Activated CD8-positive, alpha-beta T cell treated with anti-CD3 and anti-CD28 coated beads for 36 hours (primary cell): ENCODE measurements around the gene TAB3. TPM values are rescaled to one million over a fixed set of nuclear protein-coding genes. Genes with fewer than 3 reads are reported as not detected.

Source experiments
- ATAC-seq: fragments of 200-7000 bp; cut with Tn5 transposase; one replicate; pipeline ENCODE4 v1.10.0; 2021; ENCODE audit warnings: mild to moderate bottlenecking, moderate library complexity
- CTCF ChIA-PET: fragments of 350-600 bp; sonication (Branson Sonifier 250); formaldehyde crosslinking; loops from one replicate; lab custom pipeline; 2021; ENCODE audit warnings: antibody characterized with exemption; lab: Charles Lee
- POLR2A ChIA-PET: fragments of 350-600 bp; sonication (Branson Sonifier 250); formaldehyde crosslinking; loops from one replicate; lab custom pipeline; 2021; ENCODE audit warnings: antibody characterized with exemption; lab: Charles Lee
- DNase-seq: peaks from one replicate; pipeline ENCODE4 v3.0.0-alpha.2; 2020
- H3K27ac Mint-ChIP-seq: one replicate; pipeline ENCODE4 v1.8.0; 2021; ENCODE audit warnings: mild to moderate bottlenecking, mixed read lengths
- H3K27me3 Mint-ChIP-seq: one replicate; pipeline ENCODE4 v1.8.0; 2021; ENCODE audit warnings: mixed read lengths
- H3K36me3 Mint-ChIP-seq: one replicate; pipeline ENCODE4 v1.8.0; 2021; ENCODE audit warnings: low read depth, mixed read lengths
- H3K4me1 Mint-ChIP-seq: one replicate; pipeline ENCODE4 v1.8.0; 2021; ENCODE audit warnings: low read depth, mixed read lengths
- H3K4me3 Mint-ChIP-seq: one replicate; pipeline ENCODE4 v1.8.0; 2021; ENCODE audit warnings: mild to moderate bottlenecking, moderate library complexity, mixed read lengths
- H3K9me3 Mint-ChIP-seq: one replicate; pipeline ENCODE4 v1.8.0; 2021; ENCODE audit warnings: mixed read lengths
- CTCF ChIP-seq: fragments of 200-600 bp; IDR thresholded peaks from one replicate; pipeline ENCODE4 v1.8.0; 2022; ENCODE audit warnings: antibody characterized with exemption, mild to moderate bottlenecking
- intact Hi-C: fragments of 100-400 bp; cut with micrococcal nuclease; formaldehyde crosslinking; loops from one replicate; pipeline ENCODE4 v1.10.0; 2022
- total RNA-seq, 2 experiments: library from RNA; stranded (reverse); gene quantifications; one replicate each; pipeline ENCODE4 v1.2.3, GENCODE V29; 2021

The TAB3 gene
- total RNA-seq, 2 experiments from 2014 or later: 15.5 to 16.5 TPM

GRCh38 chrX:30791296-30792278, 97.5 kb downstream of the TAB3 start:
- DNase-seq (no peak), ATAC-seq (no peak)
- Mint-ChIP-seq H3K9me3 (no peaks in the 10 kb centered on the region), H3K27ac (no peak overlapping the region), H3K36me3 (no peaks in the 10 kb centered on the region), H3K4me1 (no peaks in the 10 kb centered on the region), H3K27me3 (no peaks in the 10 kb centered on the region), H3K4me3 (no peak overlapping the region)
- ChIA-PET POLR2A (no interaction called here), CTCF (no interaction called here)
- intact Hi-C loops: no loop called here
- no peak for TF ChIP-seq CTCF

GRCh38 chrX:30787012-30787411, 102.0 kb downstream of the TAB3 start:
- POLR2A ChIA-PET: no interaction called here
- no peaks in the 10 kb centered on the region for H3K9me3 Mint-ChIP-seq
- no peak overlapping the region for H3K4me3 Mint-ChIP-seq
- TF ChIP-seq CTCF: no peak
- intact Hi-C loops: no loop called here
- H3K27ac Mint-ChIP-seq: no peak overlapping the region
- CTCF ChIA-PET: no interaction called here
- H3K27me3 Mint-ChIP-seq: no peaks in the 10 kb centered on the region
- DNase-seq (no peak), ATAC-seq (no peak)
- peaks cover 4% of the 10 kb centered on the region for H3K4me1 Mint-ChIP-seq
- no peaks in the 10 kb centered on the region for H3K36me3 Mint-ChIP-seq

- ATAC-seq (no peak), DNase-seq (no peak)
- H3K4me3 Mint-ChIP-seq: no peak overlapping the region
- H3K9me3 Mint-ChIP-seq: no peaks in the 10 kb centered on the region
- no peaks in the 10 kb centered on the region for H3K36me3 Mint-ChIP-seq
- intact Hi-C loops: no loop called here
- peaks cover 10% of the 10 kb centered on the region for H3K4me1 Mint-ChIP-seq
- ChIA-PET CTCF (no interaction called here), POLR2A (no interaction called here)
- no peaks in the 10 kb centered on the region for H3K27me3 Mint-ChIP-seq
- no peak overlapping the region for H3K27ac Mint-ChIP-seq
- TF ChIP-seq CTCF: no peak
Measured at GRCh38 chrX:30786374-30786773, 102.7 kb downstream of the TAB3 start.

- ATAC-seq: peak; percentile 60
- ChIA-PET POLR2A (no interaction called here), CTCF (interaction anchor here (1.0 kb wide), 1 partner anchor 46 kb away, joined by 3 read pairs; no protein-coding TSS in a partner anchor)
- no peak for TF ChIP-seq CTCF
- H3K36me3 Mint-ChIP-seq: no peaks in the 10 kb centered on the region
- DNase-seq: no peak
- peaks cover 17% of the 10 kb centered on the region for H3K4me1 Mint-ChIP-seq
- H3K9me3 Mint-ChIP-seq: no peaks in the 10 kb centered on the region
- intact Hi-C loops: no loop called here
- peaks cover 1% of the 10 kb centered on the region for H3K27me3 Mint-ChIP-seq
- H3K4me3 Mint-ChIP-seq: no peak overlapping the region
- no peak overlapping the region for H3K27ac Mint-ChIP-seq
Measured at GRCh38 chrX:30781711-30782444, 107.2 kb downstream of the TAB3 start.
